Central memory CD8-positive, alpha-beta T cell (primary cell): Measurements from ENCODE around the gene GINS2.
A peak's percentile ranks its signal among the peaks of the same experiment; 100 is the strongest.

Experiments
- ATAC-seq: fragments of 150-1000 bp; cut with Tn5 transposase; replicated peaks from 2 replicates; pipeline ENCODE4 v1.10.0; 2022; ENCODE audit warnings: mild to moderate bottlenecking, moderate FRiP score, moderate number of reproducible peaks; ENCODE audit not compliant: poor library complexity, severe bottlenecking; ENCODE audit errors: extremely low read depth
- DNase-seq, 2 donors: peaks; one replicate each; pipeline ENCODE4 v3.0.0; 2021; ENCODE audit warnings: low spot score in 2 of 2
- H3K27ac Mint-ChIP-seq: one replicate; pipeline ENCODE4 v1.8.0; 2022; ENCODE audit warnings: low read depth, mild to moderate bottlenecking, moderate library complexity, mixed read lengths
- H3K27me3 Mint-ChIP-seq: one replicate; pipeline ENCODE4 v1.8.0; 2022; ENCODE audit warnings: mixed read lengths
- H3K36me3 Mint-ChIP-seq: one replicate; pipeline ENCODE4 v1.8.0; 2022; ENCODE audit warnings: mild to moderate bottlenecking, moderate library complexity, mixed read lengths; ENCODE audit not compliant: insufficient read depth
- H3K4me1 Mint-ChIP-seq: one replicate; pipeline ENCODE4 v1.8.0; 2022; ENCODE audit warnings: mixed read lengths
- H3K4me3 Mint-ChIP-seq: one replicate; pipeline ENCODE4 v1.8.0; 2022; ENCODE audit warnings: mild to moderate bottlenecking, moderate library complexity, mixed read lengths
- H3K9me3 Mint-ChIP-seq: one replicate; pipeline ENCODE4 v1.8.0; 2022; ENCODE audit warnings: mixed read lengths

The GINS2 gene

DNA sequence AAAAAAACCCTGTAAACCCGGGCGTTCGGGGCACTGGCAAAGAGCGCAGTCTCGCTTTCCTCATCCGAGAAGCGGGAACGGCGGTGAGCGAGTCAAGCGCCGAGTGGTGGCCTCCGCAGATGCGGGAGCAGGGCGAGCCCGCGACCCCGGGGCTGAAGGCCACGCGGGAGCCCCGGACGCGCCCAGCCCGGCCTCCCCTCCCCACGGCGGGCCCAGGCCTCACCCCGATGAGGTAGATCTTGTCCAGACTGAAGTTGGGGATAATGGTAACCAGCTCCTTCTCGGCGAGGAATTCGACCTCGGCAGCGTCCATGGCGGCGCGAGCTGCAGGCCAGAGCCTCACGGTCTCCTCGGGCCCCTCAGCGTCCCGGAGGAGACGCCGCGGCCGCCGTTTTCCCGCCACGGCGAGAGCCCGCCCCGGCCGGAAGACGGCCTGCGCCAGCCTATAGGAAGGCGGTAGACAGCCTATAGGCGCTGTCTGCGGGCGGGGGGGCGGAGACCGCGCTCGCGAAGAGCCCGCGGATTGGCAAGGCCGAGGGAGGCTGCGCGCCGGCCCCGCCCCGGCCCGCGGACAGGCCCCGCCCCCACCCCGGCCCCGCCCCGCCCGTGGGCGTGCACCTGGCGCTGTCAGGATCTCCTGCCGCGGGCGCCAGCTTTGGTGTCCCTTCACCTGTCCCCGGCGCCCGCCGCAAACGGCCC, at the start of gene GINS2:
TSS of gene GINS2 (minus strand) at position 369 of the 699 bp plus-strand sequence. CDS start at position 313, 56 bp downstream.
- H3K4me1 Mint-ChIP-seq = no peaks in the 10 kb centered on the region
- DNase-seq = peak; percentile 67 to 82
- H3K27ac Mint-ChIP-seq = no peak within 1 kb of the TSS
- H3K27me3 Mint-ChIP-seq = no peaks in the 10 kb centered on the region
- peaks cover 2% of the 10 kb centered on the region for H3K36me3 Mint-ChIP-seq
- H3K9me3 Mint-ChIP-seq = no peaks in the 10 kb centered on the region
- ATAC-seq = peak; percentile 100
- H3K4me3 Mint-ChIP-seq = peak within 1 kb of the TSS; percentile 71

DNA sequence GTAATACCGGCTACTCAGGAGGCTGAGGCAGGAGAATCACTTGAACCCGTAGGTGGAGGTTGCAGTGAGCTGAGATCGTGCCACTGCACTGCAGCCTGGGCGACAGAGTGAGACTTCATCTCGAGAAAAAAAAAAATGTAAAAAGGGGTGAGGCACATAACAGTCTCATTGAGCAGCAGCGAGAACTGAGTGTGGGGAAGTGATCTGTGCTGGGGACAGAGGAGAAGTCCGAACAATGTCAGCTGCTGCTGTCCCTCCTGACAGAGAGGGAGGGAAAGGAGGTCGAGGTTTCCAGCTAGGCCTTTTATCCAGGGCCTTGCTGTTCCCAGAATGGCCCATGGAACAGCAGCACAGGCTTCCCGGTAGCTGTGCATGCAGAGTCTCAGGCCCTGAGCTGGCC, 48.2 kb upstream of the GINS2 start:
- Mint-ChIP-seq H3K9me3 (no peaks in the 10 kb centered on the region), H3K4me3 (no peak overlapping the region), H3K27ac (no peak overlapping the region), H3K4me1 (peaks cover 17% of the 10 kb centered on the region), H3K36me3 (no peaks in the 10 kb centered on the region), H3K27me3 (no peaks in the 10 kb centered on the region)
- DNase-seq = no peak
- ATAC-seq = no peak

DNA sequence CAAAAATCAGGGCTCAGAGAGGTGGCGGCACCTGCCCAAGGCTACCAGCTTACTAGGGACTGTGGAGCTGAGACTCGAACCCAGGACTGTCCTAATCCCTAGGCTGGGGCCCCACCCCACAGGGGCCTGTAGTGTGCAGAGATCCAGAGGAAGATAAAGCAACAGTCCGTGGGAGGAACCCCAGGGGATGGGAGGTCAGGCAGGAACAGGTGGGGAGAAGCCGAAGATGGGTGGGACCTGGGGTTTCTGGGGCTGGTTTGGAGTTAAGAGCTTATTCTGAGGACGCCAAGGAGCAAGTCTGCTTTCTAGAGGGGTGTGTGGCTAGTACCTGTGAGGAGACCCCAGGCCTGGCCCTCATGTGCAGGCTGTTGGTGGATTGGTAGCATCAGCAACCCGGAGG, 47.2 kb upstream of the GINS2 start:
- Mint-ChIP-seq H3K9me3 (no peaks in the 10 kb centered on the region), H3K27ac (peak overlapping the region; percentile 25), H3K4me3 (peak overlapping the region; percentile 59), H3K36me3 (no peaks in the 10 kb centered on the region), H3K4me1 (peaks cover 17% of the 10 kb centered on the region), H3K27me3 (no peaks in the 10 kb centered on the region)
- no peak for DNase-seq
- ATAC-seq = no peak

DNA sequence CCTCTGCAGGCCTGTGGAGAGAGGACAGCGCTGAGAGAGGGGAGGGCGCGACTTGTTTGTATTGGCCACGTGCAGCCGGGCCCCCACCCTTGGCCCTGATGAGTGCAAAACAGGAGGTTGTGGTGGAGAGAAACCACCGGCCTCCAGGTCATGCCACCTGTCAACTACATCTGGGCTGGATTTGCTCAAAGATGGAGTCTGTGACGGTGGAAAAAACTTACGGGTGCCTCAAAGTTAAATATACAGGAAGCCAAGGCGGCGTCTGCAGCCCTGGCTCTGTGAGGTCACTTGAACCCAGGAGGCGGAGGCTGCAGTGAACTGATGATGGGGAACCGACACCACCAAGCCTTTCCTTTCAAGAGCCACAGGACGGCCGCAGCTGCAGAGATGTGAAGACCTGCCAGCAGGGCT, 46.5 kb upstream of the GINS2 start:
- ATAC-seq (peak; percentile 87), DNase-seq (peak; percentile 26 to 32)
- Mint-ChIP-seq H3K4me1 (peaks cover 22% of the 10 kb centered on the region), H3K27ac (peak overlapping the region; percentile 25), H3K36me3 (no peaks in the 10 kb centered on the region), H3K27me3 (no peaks in the 10 kb centered on the region), H3K4me3 (peak overlapping the region; percentile 59), H3K9me3 (no peaks in the 10 kb centered on the region)

DNA sequence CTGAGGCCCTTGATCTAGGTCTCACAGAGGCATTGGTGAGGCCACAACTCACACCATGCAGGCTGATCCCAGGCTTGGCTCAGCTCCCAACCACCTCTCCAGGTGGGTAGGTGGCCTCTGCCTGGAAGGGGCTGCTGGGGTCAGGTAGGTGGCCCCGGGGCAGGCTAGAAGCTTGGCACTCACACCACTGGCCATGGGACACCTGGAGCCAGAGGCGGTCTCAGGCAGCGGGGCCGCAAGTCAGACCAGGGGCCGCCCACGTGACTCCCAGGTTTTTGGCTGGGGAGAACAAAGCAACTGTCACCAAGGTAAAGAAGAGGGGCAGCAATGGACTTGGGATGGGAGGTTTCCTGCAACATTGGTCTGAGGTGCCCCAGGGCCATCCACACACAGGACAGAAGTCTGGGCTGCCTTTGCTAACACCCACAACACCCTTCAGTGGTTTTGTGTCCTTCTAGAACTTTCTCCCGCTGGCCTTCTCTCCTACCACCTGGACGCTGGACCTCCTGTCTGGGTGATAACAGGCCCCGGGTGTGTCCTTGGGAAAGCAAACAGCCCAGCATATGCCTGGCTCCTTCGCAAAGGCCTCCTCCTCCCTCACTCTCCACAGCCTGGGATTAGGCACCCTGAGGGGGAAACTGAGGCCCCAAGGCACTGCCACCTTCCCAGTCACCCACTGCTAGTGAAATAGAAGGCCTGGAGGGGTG, 45.7 kb upstream of the GINS2 start:
- H3K27ac Mint-ChIP-seq = peak overlapping the region; percentile 35
- peaks cover 22% of the 10 kb centered on the region for H3K4me1 Mint-ChIP-seq
- DNase-seq (no peak), ATAC-seq (no peak)
- H3K9me3 Mint-ChIP-seq = no peaks in the 10 kb centered on the region
- no peaks in the 10 kb centered on the region for H3K36me3 Mint-ChIP-seq
- H3K27me3 Mint-ChIP-seq = no peaks in the 10 kb centered on the region
- peak overlapping the region; percentile 59 for H3K4me3 Mint-ChIP-seq

DNA sequence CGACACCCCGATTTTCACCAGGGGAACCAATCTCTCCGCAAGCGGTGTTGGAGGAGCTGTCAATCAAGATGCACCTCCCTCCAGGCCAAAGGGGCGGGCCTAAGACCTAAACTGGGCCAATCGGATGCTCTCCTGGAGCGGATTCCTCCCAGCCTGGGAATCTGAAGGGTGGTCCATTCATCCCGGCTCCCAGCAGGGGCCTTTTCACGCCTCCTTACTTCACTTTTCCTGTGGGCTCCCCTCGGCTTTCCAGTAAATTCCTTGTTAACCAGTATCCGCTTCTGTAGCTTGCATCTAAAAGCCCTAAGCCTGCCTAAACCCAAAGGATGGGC, 45.1 kb upstream of the GINS2 start:
- peak overlapping the region; percentile 35 for H3K27ac Mint-ChIP-seq
- peaks cover 22% of the 10 kb centered on the region for H3K4me1 Mint-ChIP-seq
- no peaks in the 10 kb centered on the region for H3K27me3 Mint-ChIP-seq

DNA sequence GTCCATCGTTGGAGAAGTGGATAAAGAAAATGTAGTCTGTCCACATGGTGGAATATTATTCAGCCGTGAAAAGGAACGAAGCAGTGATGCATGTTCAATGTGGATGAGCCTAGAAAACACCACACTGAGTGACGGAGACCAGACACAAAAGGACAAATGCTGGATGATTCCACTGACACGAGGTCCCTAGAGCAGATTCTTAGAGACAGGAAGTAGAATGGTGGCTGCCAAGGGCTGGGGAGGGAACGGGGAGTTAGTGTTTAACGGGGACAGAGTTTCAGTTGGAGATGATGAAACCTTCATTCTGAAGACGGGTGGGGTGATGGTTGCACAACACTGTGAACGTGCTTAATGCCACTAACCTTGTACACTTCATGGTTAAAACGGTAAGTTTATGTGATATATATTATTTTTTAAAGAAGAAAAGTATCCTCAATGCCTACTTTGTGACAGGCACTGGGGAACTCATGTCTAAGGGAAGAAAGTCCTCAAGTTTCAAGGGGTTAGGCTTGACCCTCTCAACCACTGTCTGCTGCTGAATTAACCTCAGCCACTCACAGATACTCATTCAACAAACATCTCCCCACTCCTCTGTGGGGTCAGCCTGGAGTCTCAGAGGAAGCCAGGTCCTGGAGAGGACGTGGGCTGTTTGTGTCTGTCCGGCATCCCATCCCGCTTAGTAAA, 44.5 kb upstream of the GINS2 start:
- no peaks in the 10 kb centered on the region for H3K9me3 Mint-ChIP-seq
- H3K27me3 Mint-ChIP-seq = no peaks in the 10 kb centered on the region
- ATAC-seq (no peak), DNase-seq (no peak)
- no peaks in the 10 kb centered on the region for H3K36me3 Mint-ChIP-seq
- H3K27ac Mint-ChIP-seq = no peak overlapping the region
- peaks cover 22% of the 10 kb centered on the region for H3K4me1 Mint-ChIP-seq
- H3K4me3 Mint-ChIP-seq = no peak overlapping the region

More for the DNA sequence above, 45.1 kb upstream of the GINS2 start:
- H3K36me3 Mint-ChIP-seq = no peaks in the 10 kb centered on the region
- ATAC-seq = no peak
- no peaks in the 10 kb centered on the region for H3K9me3 Mint-ChIP-seq
- H3K4me3 Mint-ChIP-seq = no peak overlapping the region
- no peak for DNase-seq

DNA sequence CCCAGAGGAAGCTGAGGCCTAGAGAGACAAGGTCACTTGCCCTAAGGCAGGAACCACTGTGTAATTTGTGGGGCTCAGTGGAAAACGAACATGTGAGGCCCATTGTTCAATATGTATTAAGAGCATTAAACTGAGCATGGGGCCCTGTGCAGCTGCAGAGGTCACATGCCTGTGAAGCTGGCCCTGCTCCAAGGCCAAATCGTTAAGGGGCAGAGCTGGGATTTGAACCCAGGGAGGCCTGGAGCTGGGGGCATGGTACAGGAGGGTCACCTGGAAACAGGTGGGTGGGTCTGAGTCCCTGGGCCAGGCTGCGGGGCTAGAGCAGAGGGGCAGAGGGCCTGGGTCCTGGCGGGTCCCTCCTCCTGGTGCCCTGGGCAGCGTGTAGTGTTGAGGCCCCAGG, 42.4 kb upstream of the GINS2 start:
- Mint-ChIP-seq H3K27me3 (no peaks in the 10 kb centered on the region), H3K9me3 (no peaks in the 10 kb centered on the region), H3K4me1 (peaks cover 20% of the 10 kb centered on the region), H3K36me3 (no peaks in the 10 kb centered on the region), H3K4me3 (no peak overlapping the region), H3K27ac (no peak overlapping the region)
- no peak for ATAC-seq
- no peak for DNase-seq

DNA sequence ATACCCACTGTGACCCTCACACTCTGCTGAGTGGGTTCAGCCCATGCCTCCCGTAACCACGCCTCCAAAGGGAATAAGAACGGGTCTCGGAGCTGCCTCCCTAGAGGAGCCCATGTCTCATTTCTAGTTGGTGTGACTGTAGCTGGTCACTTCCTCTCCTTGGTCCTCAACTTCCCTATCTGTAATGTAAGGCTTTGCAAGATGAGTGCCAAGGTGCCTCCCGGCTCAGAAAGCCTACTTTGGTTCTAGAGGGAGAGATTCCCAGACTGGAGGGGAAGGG, 41.4 kb upstream of the GINS2 start:
- H3K4me1 Mint-ChIP-seq = peaks cover 10% of the 10 kb centered on the region
- H3K27me3 Mint-ChIP-seq = no peaks in the 10 kb centered on the region
- H3K27ac Mint-ChIP-seq = peak overlapping the region; percentile 20
- H3K4me3 Mint-ChIP-seq = no peak overlapping the region
- no peaks in the 10 kb centered on the region for H3K36me3 Mint-ChIP-seq
- DNase-seq (no peak), ATAC-seq (no peak)
- H3K9me3 Mint-ChIP-seq = no peaks in the 10 kb centered on the region

DNA sequence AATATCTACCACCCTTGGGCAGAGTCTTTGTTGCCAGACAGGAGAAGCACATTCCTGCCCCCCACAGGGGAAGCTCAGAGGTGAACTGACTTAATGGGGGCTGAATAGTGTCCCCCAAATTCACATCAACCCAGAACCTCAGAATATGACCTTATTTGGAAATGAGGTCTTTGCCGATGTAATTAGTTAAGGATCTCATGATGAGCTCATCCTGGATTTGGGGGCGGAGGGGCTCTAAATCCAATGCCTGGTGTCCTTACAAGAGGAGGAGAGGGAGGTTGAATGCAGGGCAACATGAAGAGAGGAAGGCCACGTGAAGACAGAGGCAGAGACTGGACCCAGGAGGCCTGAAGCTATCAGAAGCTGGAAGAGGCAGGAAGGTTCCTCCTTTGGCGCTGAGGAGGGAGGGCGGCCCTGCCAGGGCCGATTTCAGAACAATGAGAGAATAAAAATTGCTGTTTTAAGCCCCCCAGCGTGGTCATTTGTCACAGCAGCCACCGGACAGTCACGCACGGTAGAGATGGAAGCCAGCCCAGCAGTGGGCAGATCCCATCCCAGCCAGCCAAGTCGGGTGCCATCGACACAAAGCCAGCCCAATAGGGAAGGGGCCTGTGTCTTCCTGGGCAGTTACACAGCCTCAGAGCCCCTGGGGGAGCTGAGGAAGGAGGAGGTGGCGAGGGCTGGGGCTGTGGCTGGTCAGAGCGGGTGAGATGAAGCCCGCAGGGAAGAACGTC, 40.9 kb upstream of the GINS2 start:
- no peak for DNase-seq
- Mint-ChIP-seq H3K36me3 (no peaks in the 10 kb centered on the region), H3K9me3 (no peaks in the 10 kb centered on the region), H3K27ac (no peak overlapping the region), H3K4me1 (peaks cover 5% of the 10 kb centered on the region), H3K27me3 (no peaks in the 10 kb centered on the region), H3K4me3 (no peak overlapping the region)
- no peak for ATAC-seq

DNA sequence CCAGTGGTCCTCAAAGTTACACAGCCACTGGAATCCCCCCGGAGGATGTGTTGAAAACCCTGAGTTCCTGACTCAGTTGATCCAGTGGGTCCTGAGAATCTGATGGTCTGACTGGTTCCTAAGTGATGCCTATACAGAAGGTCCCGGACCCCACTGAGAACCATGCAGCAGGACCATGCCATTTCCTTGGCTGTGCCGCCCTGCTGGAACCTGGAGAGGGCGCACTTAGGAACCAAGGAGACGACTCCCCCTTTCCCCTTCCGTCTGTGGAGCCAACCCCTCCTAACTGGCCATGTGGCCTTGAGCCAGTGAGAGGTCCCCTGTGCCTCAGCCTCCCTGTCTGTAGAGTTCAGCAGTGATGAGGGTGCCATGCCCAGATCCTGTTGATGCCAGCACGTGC, 40.1 kb upstream of the GINS2 start:
- Mint-ChIP-seq H3K4me3 (no peak overlapping the region), H3K27me3 (no peaks in the 10 kb centered on the region), H3K36me3 (no peaks in the 10 kb centered on the region), H3K9me3 (no peaks in the 10 kb centered on the region), H3K4me1 (peaks cover 5% of the 10 kb centered on the region), H3K27ac (no peak overlapping the region)
- DNase-seq = no peak
- ATAC-seq = no peak

DNA sequence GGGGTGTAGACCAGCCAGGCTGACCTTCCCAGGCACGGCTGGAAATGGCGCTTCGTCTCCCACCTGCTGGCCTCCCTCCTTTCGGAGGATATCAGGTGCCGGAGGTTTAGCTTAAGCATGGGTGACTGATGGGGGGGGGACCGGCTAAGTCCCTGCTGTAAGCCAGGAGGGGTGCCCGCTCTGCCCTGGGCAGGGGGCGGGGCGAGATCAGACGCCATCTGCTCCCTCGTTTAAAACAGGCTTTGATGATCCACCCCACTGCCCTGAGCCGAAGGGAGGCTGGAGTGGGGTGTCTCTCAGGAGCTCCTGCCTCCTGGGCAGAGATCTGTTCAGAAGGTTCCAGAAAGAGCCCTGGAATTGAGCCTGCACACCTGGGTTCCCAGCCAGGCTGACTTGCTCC, 36.2 kb upstream of the GINS2 start:
- ATAC-seq (no peak), DNase-seq (no peak)
- Mint-ChIP-seq H3K9me3 (no peaks in the 10 kb centered on the region), H3K36me3 (peaks cover 2% of the 10 kb centered on the region), H3K27me3 (no peaks in the 10 kb centered on the region), H3K27ac (no peak overlapping the region), H3K4me1 (no peaks in the 10 kb centered on the region), H3K4me3 (no peak overlapping the region)
